Upper lobe of left lung (tissue), 4 donors: ENCODE data around the gene CREB3L2.

Source experiments
- CTCF ChIP-seq, 6 experiments: fragments of 450-650 bp in 4 of 6; fragments of 200-600 bp in 2 of 6; sonication (generic) in 2 of 6; IDR thresholded peaks; one replicate each; pipeline ENCODE4 v1.5.1; 2016 to 2019; ENCODE audit warnings: antibody characterized with exemption in 6 of 6
- EP300 ChIP-seq, 4 donors: sonication (generic); formaldehyde crosslinking; IDR thresholded peaks; one replicate each; pipeline ENCODE4 v1.5.1; 2017; ENCODE audit warnings: antibody characterized with exemption in 4 of 4, control low read depth in 2 of 4
- POLR2A ChIP-seq, 4 donors: fragments of 450-650 bp; IDR thresholded peaks; one replicate each; pipeline ENCODE4 v1.5.1; 2016 to 2017; ENCODE audit warnings: antibody characterized with exemption in 4 of 4, mild to moderate bottlenecking in 2 of 4

DNA sequence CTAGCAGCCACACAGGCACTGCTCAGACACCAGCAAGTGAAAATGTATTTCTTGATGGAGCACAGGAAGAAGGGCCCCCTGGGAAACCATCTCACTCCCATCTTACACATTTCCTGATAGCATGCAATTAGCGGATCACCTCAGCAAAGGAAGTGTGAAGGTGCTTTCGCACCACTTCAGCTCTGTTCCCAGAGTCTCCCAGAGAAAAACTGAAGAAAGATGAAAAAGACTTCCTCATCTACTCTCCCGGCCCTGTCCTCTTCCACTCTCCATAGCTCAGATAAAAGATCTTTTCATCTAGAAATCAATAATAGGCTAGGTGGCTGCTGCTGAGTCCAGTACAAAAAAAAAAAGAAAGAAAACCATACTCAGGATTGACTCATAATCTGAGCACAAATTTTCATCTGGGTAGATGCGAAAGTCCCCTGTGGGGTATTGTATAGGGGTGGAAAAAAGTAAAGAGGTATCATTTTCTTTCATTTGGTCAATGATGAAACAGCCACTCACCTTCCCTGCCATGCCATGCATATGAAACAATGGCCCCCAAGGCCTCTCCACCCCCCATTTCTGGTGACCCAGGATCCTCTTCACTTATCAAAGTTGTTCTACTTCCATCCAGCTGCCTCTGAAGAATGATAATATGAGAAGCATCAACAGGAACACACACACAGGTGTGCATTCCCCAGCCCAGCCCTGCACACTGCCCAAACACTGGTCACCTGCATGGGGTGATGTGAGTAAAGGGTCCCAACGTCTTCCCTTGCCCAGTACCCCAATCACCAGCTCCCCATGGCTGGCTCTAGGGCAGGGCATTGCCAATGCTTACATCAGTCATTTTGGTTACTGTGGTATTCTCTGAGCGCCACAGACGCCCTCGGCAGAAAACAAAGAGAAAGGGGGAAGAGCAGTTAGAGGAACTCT, 106.3 kb downstream of the CREB3L2 start:
- no peak for TF ChIP-seq POLR2A (IDR thresholded peaks at IDR 0.05)
- TF ChIP-seq EP300 (IDR thresholded peaks at IDR 0.05): no peak
- TF ChIP-seq CTCF (IDR thresholded peaks at IDR 0.05): no peak
